OCI-LY7 (cell line): Measurements from ENCODE around the gene LONRF2. TPM values are rescaled to one million over a fixed set of nuclear protein-coding genes. Genes with fewer than 3 reads are reported as not detected.

ENCODE experiments used
- BruUV-seq: library from RNA; stranded (reverse); fragments of 400-500 nt; replicated peaks from 2 replicates; lab custom pipeline; 2021; lab: Mats Ljungman, UMichigan
- CTCF ChIA-PET: fragments of 300-600 bp; sonication (Branson Sonifier 250); formaldehyde crosslinking; loops from one replicate; lab custom pipeline; 2022; ENCODE audit warnings: antibody characterized with exemption; ENCODE audit not compliant: unreplicated experiment; lab: Charles Lee
- POLR2A ChIA-PET: fragments of 300-600 bp; sonication (Branson Sonifier 250); formaldehyde crosslinking; loops from one replicate; lab custom pipeline; 2022; ENCODE audit warnings: antibody characterized with exemption; lab: Charles Lee
- DNase-seq: peaks from one replicate; pipeline ENCODE4 v3.0.0-alpha.2; 2015; ENCODE audit warnings: low spot score
- H2AFZ ChIP-seq: fragments of 200-600 bp; sonication (generic), shearing (Covaris generic); 2 replicates; pipeline ENCODE4 v1.6.1; 2014; ENCODE audit warnings: mild to moderate bottlenecking, antibody characterized with exemption, low read length, moderate library complexity
- H3K27ac ChIP-seq: fragments of 200-600 bp; sonication (generic); 2 replicates; pipeline ENCODE4 v1.5.1; 2014; ENCODE audit warnings: mixed run types, low read depth, mild to moderate bottlenecking, moderate library complexity, low read length, inconsistent platforms; ENCODE audit not compliant: poor library complexity, severe bottlenecking
- H3K36me3 ChIP-seq: fragments of 200-600 bp; sonication (generic); 2 replicates; pipeline ENCODE4 v1.6.1; 2014; ENCODE audit warnings: mild to moderate bottlenecking, antibody characterized with exemption, low read length, moderate library complexity, mixed read lengths; ENCODE audit not compliant: insufficient read depth
- H3K4me1 ChIP-seq: fragments of 200-600 bp; sonication (generic); 2 replicates; pipeline ENCODE4 v1.5.1; 2014; ENCODE audit warnings: mild to moderate bottlenecking, low read length; ENCODE audit not compliant: insufficient read depth, poor library complexity, severe bottlenecking
- H3K4me2 ChIP-seq: fragments of 200-600 bp; sonication (generic); 2 replicates; pipeline ENCODE4 v1.6.1; 2014; ENCODE audit warnings: mild to moderate bottlenecking, low read length
- H3K4me3 ChIP-seq: fragments of 200-600 bp; sonication (generic); 2 replicates; pipeline ENCODE4 v1.5.1; 2014; ENCODE audit warnings: mild to moderate bottlenecking, low read depth, low read length; ENCODE audit not compliant: poor library complexity, severe bottlenecking
- H3K79me2 ChIP-seq: fragments of 200-600 bp; sonication (generic); 2 replicates; pipeline ENCODE4 v1.6.1; 2016; ENCODE audit warnings: low read depth, mild to moderate bottlenecking, low read length, moderate library complexity, mixed read lengths; ENCODE audit not compliant: insufficient read depth
- H3K9me2 ChIP-seq: fragments of 200-600 bp; sonication (generic); 2 replicates; pipeline ENCODE4 v1.6.1; 2016; ENCODE audit warnings: mild to moderate bottlenecking, low read length, mixed read lengths; ENCODE audit not compliant: insufficient read depth
- H3K9me3 ChIP-seq: fragments of 200-600 bp; sonication (generic); 2 replicates; pipeline ENCODE4 v1.6.1; 2014; ENCODE audit warnings: mild to moderate bottlenecking, mixed run types, low read length, mixed read lengths
- H4K20me1 ChIP-seq: fragments of 200-600 bp; sonication (generic); 2 replicates; pipeline ENCODE4 v1.6.1; 2014; ENCODE audit warnings: mild to moderate bottlenecking, antibody characterized with exemption, low read length, moderate library complexity, mixed read lengths; ENCODE audit not compliant: insufficient read depth
- CTCF ChIP-seq: fragments of 200-600 bp; sonication (generic); conservative IDR thresholded peaks from 2 replicates; pipeline ENCODE4 v1.5.1; 2014; ENCODE audit warnings: mild to moderate bottlenecking, antibody characterized with exemption, low read length, moderate library complexity, mixed read lengths
- EZH2phosphoT487 ChIP-seq: fragments of 200-600 bp; sonication (generic); IDR thresholded peaks from 2 replicates; pipeline ENCODE4 v1.6.1; 2018; ENCODE audit warnings: low read depth, borderline replicate concordance, mild to moderate bottlenecking, mixed run types, antibody characterized with exemption, low read length, moderate library complexity, mixed read lengths
- intact Hi-C: fragments of 100-400 bp; cut with micrococcal nuclease; formaldehyde crosslinking; loops from one replicate; pipeline ENCODE4 v1.10.0; 2022; ENCODE audit not compliant: unreplicated experiment
- total RNA-seq, 2 experiments: library from RNA; depleted of rRNA in 1 of 2; stranded (reverse); fragments of >200 nt in 1 of 2; shearing (Covaris generic) in 1 of 2; gene quantifications; 2 replicates each; pipeline ENCODE4 v1.2.3, GENCODE V29; 2014 to 2022

LONRF2 gene
- total RNA-seq, 2 experiments from 2014 or later, result not detected

- Histone ChIP-seq H3K27ac (no peak overlapping the region), H3K4me1 (no peaks in the 10 kb centered on the region), H3K9me2 (no peaks in the 10 kb centered on the region), H3K9me3 (no peaks in the 10 kb centered on the region), H3K79me2 (no peaks in the 10 kb centered on the region), H4K20me1 (no peaks in the 10 kb centered on the region), H3K4me3 (no peak overlapping the region), H3K36me3 (no peaks in the 10 kb centered on the region), H3K4me2 (no peak overlapping the region), H2AFZ (no peak overlapping the region)
- TF ChIP-seq EZH2phosphoT487 (no peak), CTCF (no peak)
- CTCF ChIA-PET, result no interaction called here
- no TSS peak for BruUV-seq
- intact Hi-C loops, result no loop called here
- DNase-seq, result no peak
- POLR2A ChIA-PET, result no interaction called here
Observed at GRCh38 chr2:100283724-100284501, 38.4 kb downstream of the LONRF2 start.

GRCh38 chr2:100281521-100282438 is 40.5 kb downstream of the LONRF2 start:
- TF ChIP-seq EZH2phosphoT487 (no peak), CTCF (no peak)
- Histone ChIP-seq H3K79me2 (no peaks in the 10 kb centered on the region), H3K4me3 (no peak overlapping the region), H2AFZ (no peak overlapping the region), H3K9me3 (no peaks in the 10 kb centered on the region), H3K4me2 (no peak overlapping the region), H3K36me3 (no peaks in the 10 kb centered on the region), H3K4me1 (no peaks in the 10 kb centered on the region), H3K27ac (no peak overlapping the region), H4K20me1 (no peaks in the 10 kb centered on the region), H3K9me2 (no peaks in the 10 kb centered on the region)
- no peak for DNase-seq
- intact Hi-C loops, result no loop called here
- CTCF ChIA-PET, result no interaction called here
- POLR2A ChIA-PET, result no interaction called here
- no TSS peak for BruUV-seq
